IMR-90 (cell line): ENCODE measurements around the gene PDE4A. TPM values are rescaled to one million over a fixed set of nuclear protein-coding genes. Genes with fewer than 3 reads are reported as not detected.
A peak's percentile ranks its signal among the peaks of the same experiment; 100 is the strongest.

Experiments
- ATAC-seq: fragments of 200-7000 bp; cut with Tn5 transposase; 2 replicates; pipeline ENCODE4 v1.9.1; 2020; ENCODE audit warnings: low read depth, mild to moderate bottlenecking, moderate library complexity
- BruUV-seq: library from RNA; stranded (reverse); fragments of 400-500 nt; replicated peaks from 2 replicates; lab custom pipeline; 2021; lab: Mats Ljungman, UMichigan
- CTCF ChIA-PET: fragments of 300-600 bp; formaldehyde crosslinking; extraction: SDS; loops from one replicate; lab custom pipeline; 2021; ENCODE audit warnings: antibody characterized with exemption; lab: Yijun Ruan, JAX
- POLR2A ChIA-PET: fragments of 300-600 bp; sonication (Branson Sonifier 250); formaldehyde crosslinking; loops from one replicate; lab custom pipeline; 2022; ENCODE audit warnings: antibody characterized with exemption; ENCODE audit not compliant: unreplicated experiment; lab: Charles Lee
- DNase-seq: peaks from one replicate; pipeline ENCODE4 v3.0.0; 2013
- H2AFZ ChIP-seq: replicated peaks from 2 replicates; pipeline ENCODE3; 2013; ENCODE audit warnings: low read length, mild to moderate bottlenecking; ENCODE audit not compliant: poor library complexity
- H2AK5ac ChIP-seq: 2 replicates; pipeline ENCODE4 v1.6.1; 2013; ENCODE audit warnings: low read depth, low read length, inconsistent platforms
- H2AK9ac ChIP-seq: replicated peaks from 2 replicates; pipeline ENCODE3; 2013; ENCODE audit warnings: mild to moderate bottlenecking, low read depth, low read length, moderate library complexity; ENCODE audit not compliant: poor library complexity
- H2BK120ac ChIP-seq: 2 replicates; pipeline ENCODE4 v1.6.1; 2013; ENCODE audit warnings: low read depth, low read length, inconsistent platforms
- H2BK15ac ChIP-seq: 3 replicates; pipeline ENCODE4 v1.6.1; 2013; ENCODE audit warnings: low read depth, low read length, inconsistent platforms
- H2BK20ac ChIP-seq: 2 replicates; pipeline ENCODE4 v1.6.1; 2013; ENCODE audit warnings: low read depth, mild to moderate bottlenecking, inconsistent platforms, low read length, moderate library complexity
- H2BK5ac ChIP-seq: 2 replicates; pipeline ENCODE4 v1.6.1; 2013; ENCODE audit warnings: mild to moderate bottlenecking, low read depth, low read length, inconsistent platforms; ENCODE audit not compliant: poor library complexity, severe bottlenecking
- H3K14ac ChIP-seq: replicated peaks from 2 replicates; pipeline ENCODE4 v1.6.1; 2013; ENCODE audit warnings: low read depth, low read length, inconsistent platforms
- H3K18ac ChIP-seq: 2 replicates; pipeline ENCODE4 v1.6.1; 2013; ENCODE audit warnings: low read depth, low read length, control low read depth
- H3K23ac ChIP-seq: 2 replicates; pipeline ENCODE4 v1.6.1; 2013; ENCODE audit warnings: low read depth, low read length, inconsistent platforms
- H3K27ac ChIP-seq: 2 replicates; pipeline ENCODE4 v1.5.1; 2013; ENCODE audit warnings: mild to moderate bottlenecking, control low read depth, low read length; ENCODE audit not compliant: insufficient read depth
- H3K27me3 ChIP-seq: 2 replicates; pipeline ENCODE4 v1.6.1; 2013; ENCODE audit warnings: low read length; ENCODE audit not compliant: control insufficient read depth, insufficient read depth
- H3K36me3 ChIP-seq: 2 replicates; pipeline ENCODE4 v1.6.1; 2013; ENCODE audit warnings: low read length, mixed read lengths; ENCODE audit not compliant: control insufficient read depth, insufficient read depth
- H3K4ac ChIP-seq: 2 replicates; pipeline ENCODE4 v1.6.1; 2013; ENCODE audit warnings: low read depth, low read length, inconsistent platforms
- H3K4me1 ChIP-seq: 2 replicates; pipeline ENCODE4 v1.6.1; 2013; ENCODE audit warnings: low read length, mixed read lengths; ENCODE audit not compliant: control insufficient read depth, insufficient read depth
- H3K4me2 ChIP-seq: 2 replicates; pipeline ENCODE4 v1.6.1; 2013; ENCODE audit warnings: low read depth, mild to moderate bottlenecking, control low read depth, low read length, moderate library complexity
- H3K4me3 ChIP-seq: 2 replicates; pipeline ENCODE4 v1.5.1; 2013; ENCODE audit warnings: low read depth, mild to moderate bottlenecking, control low read depth, low read length, moderate library complexity; ENCODE audit not compliant: insufficient read depth
- H3K56ac ChIP-seq: 2 replicates; pipeline ENCODE4 v1.6.1; 2013; ENCODE audit warnings: low read length, inconsistent platforms; ENCODE audit not compliant: insufficient read depth; ENCODE audit errors: extremely low read depth
- H3K79me1 ChIP-seq, 2 experiments: 2 replicates each; pipeline ENCODE4 v1.6.1; 2013; ENCODE audit warnings: low read length in 2 of 2, inconsistent platforms in 1 of 2, low read depth in 1 of 2
- H3K9ac ChIP-seq: 2 replicates; pipeline ENCODE4 v1.6.1; 2013; ENCODE audit warnings: low read depth, low read length, control low read depth
- H3K9me1 ChIP-seq: 2 replicates; pipeline ENCODE4 v1.6.1; 2013; ENCODE audit warnings: low read length, inconsistent platforms; ENCODE audit not compliant: insufficient read depth
- H3K9me3 ChIP-seq: 2 replicates; pipeline ENCODE4 v1.6.1; 2013; ENCODE audit warnings: low read length; ENCODE audit not compliant: control insufficient read depth, insufficient read depth
- H4K20me1 ChIP-seq: 2 replicates; pipeline ENCODE4 v1.6.1; 2013; ENCODE audit warnings: low read length, inconsistent platforms; ENCODE audit not compliant: insufficient read depth
- H4K5ac ChIP-seq: 2 replicates; pipeline ENCODE4 v1.6.1; 2013; ENCODE audit warnings: mild to moderate bottlenecking, low read depth, low read length, control low read depth
- H4K8ac ChIP-seq, 2 experiments: 2 replicates each; pipeline ENCODE4 v1.6.1; 2013; ENCODE audit warnings: low read depth in 2 of 2, low read length in 2 of 2, control low read depth in 1 of 2, inconsistent platforms in 1 of 2
- H4K91ac ChIP-seq: 2 replicates; pipeline ENCODE4 v1.6.1; 2013; ENCODE audit warnings: low read depth, low read length, inconsistent platforms; ENCODE audit not compliant: insufficient read depth
- BHLHE40 ChIP-seq: fragments of 150-350 bp; IDR thresholded peaks from 2 replicates; pipeline ENCODE4 v1.6.1; 2016; ENCODE audit warnings: mild to moderate bottlenecking, low read depth, low read length
- CEBPB ChIP-seq: IDR thresholded peaks from 2 replicates; pipeline ENCODE4 v1.6.1; 2012; ENCODE audit warnings: low read depth, low read length, improper control_type of control experiment
- CTCF ChIP-seq: conservative IDR thresholded peaks from 2 replicates; pipeline ENCODE4 v1.5.1; 2012; ENCODE audit warnings: mild to moderate bottlenecking, low read depth, low read length, improper control_type of control experiment
- ELK1 ChIP-seq: fragments of 150-350 bp; IDR thresholded peaks from 2 replicates; pipeline ENCODE4 v1.6.1; 2016; ENCODE audit warnings: low read depth, mild to moderate bottlenecking, low read length, moderate library complexity, borderline replicate concordance
- FOS ChIP-seq: fragments of 150-350 bp; IDR thresholded peaks from 2 replicates; pipeline ENCODE4 v1.6.1; 2016; ENCODE audit warnings: low read depth, low read length
- MAFK ChIP-seq: IDR thresholded peaks from 2 replicates; pipeline ENCODE4 v1.6.1; 2012; ENCODE audit warnings: low read depth, low read length, improper control_type of control experiment
- MAZ ChIP-seq: IDR thresholded peaks from 2 replicates; pipeline ENCODE4 v1.6.1; 2012; ENCODE audit warnings: low read depth, mild to moderate bottlenecking, low read length, improper control_type of control experiment, moderate library complexity, borderline replicate concordance
- MXI1 ChIP-seq: IDR thresholded peaks from 2 replicates; pipeline ENCODE4 v1.6.1; 2012; ENCODE audit warnings: low read depth, mild to moderate bottlenecking, low read length, moderate library complexity, borderline replicate concordance
- NFE2L2 ChIP-seq: fragments of 150-350 bp; IDR thresholded peaks from 2 replicates; pipeline ENCODE4 v1.6.1; 2016; ENCODE audit warnings: low read depth, mild to moderate bottlenecking, low read length
- POLR2A ChIP-seq: IDR thresholded peaks from 2 replicates; pipeline ENCODE4 v1.6.1; 2012; ENCODE audit warnings: mild to moderate bottlenecking, low read depth, low read length
- RAD21 ChIP-seq: IDR thresholded peaks from 2 replicates; pipeline ENCODE4 v1.6.1; 2012; ENCODE audit warnings: low read length, improper control_type of control experiment
- RCOR1 ChIP-seq: IDR thresholded peaks from 2 replicates; pipeline ENCODE4 v1.6.1; 2012; ENCODE audit warnings: mild to moderate bottlenecking, low read length, improper control_type of control experiment; ENCODE audit not compliant: insufficient replicate concordance
- RFX5 ChIP-seq: IDR thresholded peaks from 2 replicates; pipeline ENCODE4 v1.8.0; 2012; ENCODE audit warnings: low read depth, mild to moderate bottlenecking, low read length, moderate library complexity
- SMC3 ChIP-seq: fragments of 150-350 bp; IDR thresholded peaks from 2 replicates; pipeline ENCODE4 v1.6.1; 2016; ENCODE audit warnings: low read depth, mild to moderate bottlenecking, antibody characterized with exemption, low read length, moderate library complexity
- USF2 ChIP-seq: fragments of 150-350 bp; IDR thresholded peaks from 2 replicates; pipeline ENCODE4 v1.6.1; 2017; ENCODE audit warnings: mild to moderate bottlenecking, antibody characterized with exemption, low read length, low read depth
- WGBS, 2 experiments: methylation state at CpG; one replicate each; pipeline versions ENCODE4 v1.1.5 to v1.1.7; 2013; ENCODE audit warnings: missing lambda C conversion rate in 2 of 2; ENCODE audit not compliant: insufficient read length in 1 of 2; ENCODE audit errors: extremely low coverage in 2 of 2; 5-methylcytosine and 5-hydroxymethylcytosine counted together
- dilution Hi-C: fragments of 300-500 bp; cut with HindIII; formaldehyde crosslinking; loops from one replicate; pipeline ENCODE4 v1.14.3; 2018; ENCODE audit warnings: low sequenced_read_pairs; ENCODE audit not compliant: unreplicated experiment
- in situ Hi-C: fragments of 300-500 bp; cut with MboI; formaldehyde crosslinking; loops from 3 replicates; pipeline ENCODE4 v1.14.3; 2019; ENCODE audit warnings: low sequenced_read_pairs, inconsistent platforms, mixed read lengths
- intact Hi-C: fragments of 100-400 bp; cut with micrococcal nuclease; formaldehyde crosslinking; loops from 2 replicates; pipeline ENCODE4 v1.10.0; 2022
- polyA plus RNA-seq, 3 experiments: library from polyadenylated mRNA; depleted of rRNA; stranded (reverse); fragments of >200 nt; gene quantifications; 2 replicates each; pipeline ENCODE4 v1.2.3, GENCODE V29; 2012; ENCODE audit warnings: low replicate concordance in 1 of 3
- total RNA-seq: library from RNA; depleted of rRNA; stranded (reverse); fragments of >200 nt; gene quantifications from 2 replicates; pipeline ENCODE4 v1.2.3, GENCODE V29; 2012

PDE4A gene
- total and polyA plus RNA-seq, 2 of the 4 experiments (the other 2 are of a cell fraction) = 1.8 to 7.0 TPM

GRCh38 chr19:10460714-10461046, 40.3 kb downstream of the PDE4A start:
- Histone ChIP-seq H4K5ac (no peak overlapping the region), H3K18ac (no peak overlapping the region), H3K14ac (no peak overlapping the region), H3K23ac (no peak overlapping the region), H4K20me1 (peaks cover 3% of the 10 kb centered on the region; the same call in 1 of the 2 replicates), H2BK5ac (no peak overlapping the region), H3K9me3 (no peaks in the 10 kb centered on the region), H3K4me2 (peak overlapping the region; percentile 16; the same call in 1 of the 2 replicates), H3K4me3 (no peak overlapping the region), H3K56ac (no peak overlapping the region), H4K91ac (no peak overlapping the region), H3K36me3 (peaks cover 17% of the 10 kb centered on the region), H2AFZ (peak overlapping the region; percentile 89), H3K9me1 (peaks cover 7% of the 10 kb centered on the region; the same call in 1 of the 2 replicates), H3K27ac (no peak overlapping the region), H2BK120ac (no peak overlapping the region), H3K9ac (no peak overlapping the region), H2BK20ac (no peak overlapping the region), H2AK9ac (peak overlapping the region; percentile 87), H3K79me1 (0 out of 4 replicates have a peak, but pooled peaks cover 0 to 3% of the 10 kb centered on the region in 2 experiments), H3K4me1 (peaks cover 3% of the 10 kb centered on the region; the same call in 1 of the 2 replicates), H2BK15ac (no peak overlapping the region), H3K4ac (no peak overlapping the region), H3K27me3 (no peaks in the 10 kb centered on the region), H4K8ac (no peak overlapping the region; a peak in 1 of 4 replicates), H2AK5ac (no peak overlapping the region)
- CTCF ChIA-PET = no interaction called here
- ATAC-seq (no peak), DNase-seq (no peak)
- in situ Hi-C loops = no loop called here
- POLR2A ChIA-PET = no interaction called here
- TF ChIP-seq RAD21 = no peak
- TF ChIP-seq MAZ = no peak
- TF ChIP-seq BHLHE40 = no peak
- no peak for TF ChIP-seq USF2
- TF ChIP-seq CTCF = no peak
- no peak for TF ChIP-seq SMC3
- no peak for TF ChIP-seq MAFK
- TF ChIP-seq RFX5 = no peak
- no peak for TF ChIP-seq POLR2A
- no peak for TF ChIP-seq RCOR1
- no peak for TF ChIP-seq ELK1
- TF ChIP-seq CEBPB = no peak
- no peak for TF ChIP-seq NFE2L2
- no peak for TF ChIP-seq FOS
- TF ChIP-seq MXI1 = no peak
- 20% methylated on average over 1 of the region's 8 CpGs; no CpG with 5 or more reads in 1 of the 2 experiments for WGBS, 2 experiments
- no TSS peak for BruUV-seq
- dilution Hi-C loops = no loop called here
- intact Hi-C loops = no loop called here
